ENCODE measurements around the gene CPPED1.
A peak's percentile ranks its signal among the peaks of the same experiment; 100 is the strongest.

The CPPED1 gene

GRCh38 chr16:12629271-12629670, 174.4 kb downstream of the CPPED1 start:
- no peak for DNase-seq

GRCh38 chr16:12628536-12628935, 175.2 kb downstream of the CPPED1 start:
- DNase-seq = no peak

- DNase-seq = no peak
Measured at GRCh38 chr16:12627394-12627793, 176.3 kb downstream of the CPPED1 start.

- DNase-seq = no peak
Measured at GRCh38 chr16:12626411-12626810, 177.3 kb downstream of the CPPED1 start.

GRCh38 chr16:12625716-12626115, 178.0 kb downstream of the CPPED1 start:
- no peak for DNase-seq

- no peak for DNase-seq
Measured at GRCh38 chr16:12625068-12625467, 178.6 kb downstream of the CPPED1 start.

GRCh38 chr16:12620150-12620549, 183.5 kb downstream of the CPPED1 start:
- no peak for DNase-seq

- no peak for DNase-seq
Measured at GRCh38 chr16:12618515-12618914, 185.2 kb downstream of the CPPED1 start.

- DNase-seq = peak; percentile 47
Measured at GRCh38 chr16:12617401-12617819, 186.3 kb downstream of the CPPED1 start.

GRCh38 chr16:12614662-12615278, 188.9 kb downstream of the CPPED1 start:
- DNase-seq = no peak

GRCh38 chr16:12613992-12614661, 189.6 kb downstream of the CPPED1 start:
- no peak for DNase-seq

- DNase-seq = peak; percentile 73
Measured at GRCh38 chr16:12613131-12613991, 190.3 kb downstream of the CPPED1 start.

GRCh38 chr16:12612598-12613101, 191.0 kb downstream of the CPPED1 start:
- peak; percentile 33 for DNase-seq

GRCh38 chr16:12611916-12612597, 191.6 kb downstream of the CPPED1 start:
- DNase-seq = no peak

GRCh38 chr16:12611006-12611477, 192.6 kb downstream of the CPPED1 start:
- DNase-seq = no peak

GRCh38 chr16:12609937-12610699, 193.6 kb downstream of the CPPED1 start:
- DNase-seq = no peak

Data from stimulated activated CD4-positive, alpha-beta T cell treated with anti-CD3 and anti-CD28 coated beads, Interleukin-1b, Interleukin-23, amount 100 ng/mL, for 48 hours (primary cell).